Fibroblast of gingiva (primary cell): Measurements from ENCODE around the gene CCNG2.
"Not testable (repeated sequence)": the region's sequence is repeated elsewhere in the genome, so short reads cannot be mapped to it uniquely, and the experiment has no call there.

Source experiments
- DNase-seq: peaks from one replicate; pipeline ENCODE4 v3.0.0-alpha.2; 2011; ENCODE audit warnings: low read depth

Gene CCNG2

GRCh38 chr4:77156912-77157858, at the start of gene CCNG2:
Gene CCNG2 (plus strand): TSS chr4:77157207. CDS start chr4:77158533, 1,326 bp downstream.
- DNase-seq, result peak; percentile 97

GRCh38 chr4:77110730-77111129, 46.3 kb upstream of the CCNG2 start:
- DNase-seq, result peak; percentile 31

GRCh38 chr4:77113069-77113468, 43.9 kb upstream of the CCNG2 start:
- DNase-seq, result no peak

- no peak for DNase-seq
Observed at GRCh38 chr4:77117721-77118120, 39.3 kb upstream of the CCNG2 start.

GRCh38 chr4:77120886-77121508, 36.0 kb upstream of the CCNG2 start:
- DNase-seq, result no peak

GRCh38 chr4:77121736-77122240, 35.2 kb upstream of the CCNG2 start:
- no peak for DNase-seq

GRCh38 chr4:77122656-77123055, 34.4 kb upstream of the CCNG2 start:
- no peak for DNase-seq

GRCh38 chr4:77123411-77123810, 33.6 kb upstream of the CCNG2 start:
- DNase-seq, result no peak

- DNase-seq, result no peak
Observed at GRCh38 chr4:77124576-77124975, 32.4 kb upstream of the CCNG2 start.

GRCh38 chr4:77125961-77126360, 31.0 kb upstream of the CCNG2 start:
- DNase-seq, result no peak

- DNase-seq, result no peak
Observed at GRCh38 chr4:77126809-77127208, 30.2 kb upstream of the CCNG2 start.

GRCh38 chr4:77127215-77127614, 29.8 kb upstream of the CCNG2 start:
- DNase-seq, result no peak

GRCh38 chr4:77127837-77128621, 29.0 kb upstream of the CCNG2 start:
- DNase-seq, result no peak

GRCh38 chr4:77132652-77133312, 24.2 kb upstream of the CCNG2 start:
- DNase-seq, result no peak

- DNase-seq, result not testable (repeated sequence)
Observed at GRCh38 chr4:77137448-77137847, 19.6 kb upstream of the CCNG2 start.

- DNase-seq, result no peak
Observed at GRCh38 chr4:77141964-77142645, 14.9 kb upstream of the CCNG2 start.

- no peak for DNase-seq
Observed at GRCh38 chr4:77142646-77143028, 14.4 kb upstream of the CCNG2 start.

GRCh38 chr4:77143091-77143490, 13.9 kb upstream of the CCNG2 start:
- DNase-seq, result no peak

GRCh38 chr4:77145842-77146185, 11.2 kb upstream of the CCNG2 start:
- DNase-seq, result no peak

GRCh38 chr4:77146186-77147078, 10.6 kb upstream of the CCNG2 start:
- peak; percentile 48 for DNase-seq
